ENCODE measurements around the gene NGLY1. TPM values are rescaled to one million over a fixed set of nuclear protein-coding genes. Genes with fewer than 3 reads are reported as not detected.

NGLY1 gene
- total and polyA plus RNA-seq, 4 donors: 14.1 to 37.9 (median 28.1) TPM

DNA sequence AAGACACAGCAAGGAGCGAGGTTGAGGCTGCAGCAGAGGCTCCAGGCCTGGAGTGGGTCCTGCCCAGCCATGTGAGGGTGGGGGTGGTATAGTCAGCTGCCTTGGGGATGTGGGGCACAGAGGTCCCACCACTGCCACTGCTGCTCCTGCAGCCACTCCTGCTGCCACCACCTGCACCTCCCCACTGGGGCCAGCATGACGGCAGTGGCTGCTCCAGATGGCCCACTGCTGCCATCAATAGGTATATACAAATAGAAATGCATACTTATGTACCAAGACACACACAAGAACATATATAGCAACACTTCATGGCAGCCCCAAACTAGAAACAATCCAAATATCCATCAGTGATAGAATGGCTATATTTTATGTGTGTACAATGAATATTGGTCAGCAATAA, 108.6 kb downstream of the NGLY1 start:
- DNase-seq: no peak
- Histone ChIP-seq H3K4me3 (ENCODE audit: low read length in 2 of 2) (no peak overlapping the region), H3K36me3 (ENCODE audit: control insufficient read depth in 1 of 2, insufficient read depth in 2 of 2, low read length in 1 of 2) (no peaks in the 10 kb centered on the region), H3K27ac (ENCODE audit: low read depth in 1 of 2, low read length in 2 of 2) (no peak overlapping the region), H3K4me1 (ENCODE audit: control insufficient read depth in 1 of 2, insufficient read depth in 2 of 2, low read length in 2 of 2) (no peaks in the 10 kb centered on the region), H3K9me3 (ENCODE audit: control insufficient read depth, low read length) (no peaks in the 10 kb centered on the region), H3K27me3 (ENCODE audit: control insufficient read depth in 1 of 2, insufficient read depth in 2 of 2, low read length in 1 of 2) (no peaks in the 10 kb centered on the region)
- WGBS, 2 donors: 90 to 96% methylated on average over 2 of the region's 2 CpGs
- no peak for ATAC-seq (ENCODE audit: low FRiP score)
- intact Hi-C loops (cut with DNase I): loop anchor here in 1 of 2 donors (10.0 kb wide), 1 partner anchor 80 kb away; no protein-coding TSS in a partner anchor

DNA sequence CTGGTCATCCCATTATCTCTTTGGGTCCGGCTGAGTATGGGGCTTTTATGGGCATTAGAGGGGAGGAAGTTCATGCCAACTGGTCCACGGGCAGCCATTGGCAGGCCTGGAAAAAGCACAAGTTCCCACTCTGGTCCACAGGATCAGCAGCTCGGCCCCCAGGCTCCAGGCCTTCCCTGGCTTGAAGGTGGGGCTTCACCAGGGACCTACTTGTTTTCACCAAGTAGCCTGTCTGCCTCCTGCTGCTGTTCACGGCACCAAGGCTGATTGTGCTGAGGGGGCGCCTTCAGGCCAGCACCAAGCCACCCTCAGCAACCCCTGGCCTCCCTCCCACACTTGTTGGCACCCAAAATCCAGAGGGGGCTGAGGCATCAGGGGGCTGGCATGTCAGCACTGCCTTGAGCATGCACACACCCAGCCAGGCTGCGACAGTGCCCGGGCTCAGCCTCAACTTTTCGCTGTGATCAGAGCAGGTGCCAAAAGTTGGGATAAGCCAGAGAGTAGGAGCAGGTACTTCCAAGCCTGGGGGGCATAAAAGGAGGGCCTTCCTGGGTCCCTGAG, 109.4 kb downstream of the NGLY1 start:
- Histone ChIP-seq H3K27me3 (ENCODE audit: control insufficient read depth in 1 of 2, insufficient read depth in 2 of 2, low read length in 1 of 2) (no peaks in the 10 kb centered on the region), H3K4me3 (ENCODE audit: low read length in 2 of 2) (no peak overlapping the region), H3K27ac (ENCODE audit: low read depth in 1 of 2, low read length in 2 of 2) (no peak overlapping the region), H3K36me3 (ENCODE audit: control insufficient read depth in 1 of 2, insufficient read depth in 2 of 2, low read length in 1 of 2) (no peaks in the 10 kb centered on the region), H3K9me3 (ENCODE audit: control insufficient read depth, low read length) (no peaks in the 10 kb centered on the region), H3K4me1 (ENCODE audit: control insufficient read depth in 1 of 2, insufficient read depth in 2 of 2, low read length in 2 of 2) (no peaks in the 10 kb centered on the region)
- intact Hi-C loops (cut with DNase I): loop anchor here in 1 of 2 donors (10.0 kb wide), 1 partner anchor 81 kb away; no protein-coding TSS in a partner anchor
- no peak for DNase-seq
- ATAC-seq (ENCODE audit: low FRiP score): no peak
- WGBS, 2 donors: 96 to 97% methylated on average over 8 of the region's 8 CpGs

Other genes starting within 250 kb of the NGLY1 start
- gene TOP2B, start 118.5 kb downstream of the NGLY1 start, total RNA-seq: 10 to 100 TPM; 89.2 to 98.3 TPM
- 10 to 100 TPM; 28.8 to 53.1 TPM for gene TOP2B, start 118.5 kb downstream of the NGLY1 start, polyA plus RNA-seq
- 1 to 10 TPM; 3.9 to 5.9 TPM for gene OXSM, start 6.6 kb upstream of the NGLY1 start, total RNA-seq
- gene OXSM, start 6.6 kb upstream of the NGLY1 start, polyA plus RNA-seq: 1 to 10 TPM; 5.3 to 5.8 TPM